SK-N-MC (cell line): Measurements from ENCODE around the gene SEMA4G.
A peak's percentile ranks its signal among the peaks of the same experiment; 100 is the strongest.

Experiments used
- DNase-seq: peaks from one replicate; pipeline ENCODE4 v3.0.0-alpha.2; 2011; ENCODE audit warnings: low read depth, low spot score
- H3K27ac ChIP-seq: fragments of 200-600 bp; sonication (generic); 2 replicates; pipeline ENCODE4 v1.5.1; 2016; ENCODE audit warnings: mixed run types
- H3K36me3 ChIP-seq: fragments of 200-600 bp; sonication (generic); 2 replicates; pipeline ENCODE4 v1.6.1; 2017; ENCODE audit warnings: antibody characterized with exemption, low read length, mixed read lengths; ENCODE audit not compliant: insufficient read depth
- H3K4me3 ChIP-seq: fragments of 200-600 bp; sonication (generic); 2 replicates; pipeline ENCODE4 v1.5.1; 2016
- H3K9ac ChIP-seq: fragments of 200-600 bp; sonication (generic); 2 replicates; pipeline ENCODE4 v1.8.0; 2017; ENCODE audit warnings: mixed run types, mixed read lengths; ENCODE audit not compliant: insufficient read length
- H3K9me3 ChIP-seq: fragments of 200-600 bp; sonication (generic); 2 replicates; pipeline ENCODE4 v1.6.1; 2017; ENCODE audit warnings: low read depth, mild to moderate bottlenecking, antibody characterized with exemption, low read length, moderate library complexity, mixed read lengths
- EZH2 ChIP-seq: fragments of 200-600 bp; sonication (generic); IDR thresholded peaks from one replicate; pipeline ENCODE4 v1.6.1; 2017; ENCODE audit warnings: antibody characterized with exemption
- FOXP2 ChIP-seq: optimal IDR thresholded peaks from 2 replicates; pipeline ENCODE3; 2011; ENCODE audit warnings: mild to moderate bottlenecking, moderate library complexity; ENCODE audit not compliant: insufficient read depth; ENCODE audit errors: extremely low read length, control extremely low read depth
- POLR2AphosphoS5 ChIP-seq: IDR thresholded peaks from 2 replicates; pipeline ENCODE4 v1.6.1; 2012; ENCODE audit warnings: mild to moderate bottlenecking, low read depth, low read length, borderline replicate concordance

Gene SEMA4G

GRCh38 chr10:101000915-101001658, 31.8 kb downstream of the SEMA4G start:
- no peak overlapping the region for H3K27ac ChIP-seq

GRCh38 chr10:101001659-101002035, 32.3 kb downstream of the SEMA4G start:
- TF ChIP-seq POLR2AphosphoS5 (no peak), EZH2 (no peak), FOXP2 (no peak)
- no peaks in the 10 kb centered on the region for H3K9me3 ChIP-seq
- no peak overlapping the region for H3K9ac ChIP-seq
- DNase-seq: no peak
- H3K27ac ChIP-seq: no peak overlapping the region
- H3K36me3 ChIP-seq: peaks cover 6% of the 10 kb centered on the region; the same call in 1 of the 2 replicates
- H3K4me3 ChIP-seq: no peak overlapping the region

More at GRCh38 chr10:101000915-101001658, 31.8 kb downstream of the SEMA4G start:
- TF ChIP-seq POLR2AphosphoS5 (no peak), EZH2 (no peak), FOXP2 (no peak)
- peak overlapping the region; percentile 77 for H3K4me3 ChIP-seq
- H3K9ac ChIP-seq: peak overlapping the region; percentile 86
- H3K9me3 ChIP-seq: no peaks in the 10 kb centered on the region
- no peak for DNase-seq
- peaks cover 6% of the 10 kb centered on the region; the same call in 1 of the 2 replicates for H3K36me3 ChIP-seq

GRCh38 chr10:101002456-101002855, 33.2 kb downstream of the SEMA4G start:
- no peak for DNase-seq
- Histone ChIP-seq H3K9ac (no peak overlapping the region), H3K4me3 (no peak overlapping the region), H3K9me3 (no peaks in the 10 kb centered on the region), H3K36me3 (peaks cover 6% of the 10 kb centered on the region; the same call in 1 of the 2 replicates), H3K27ac (no peak overlapping the region)
- TF ChIP-seq EZH2 (no peak), POLR2AphosphoS5 (no peak), FOXP2 (no peak)

GRCh38 chr10:101003639-101004206, 34.4 kb downstream of the SEMA4G start:
- DNase-seq: no peak
- Histone ChIP-seq H3K4me3 (no peak overlapping the region), H3K27ac (no peak overlapping the region), H3K9me3 (no peaks in the 10 kb centered on the region), H3K36me3 (peaks cover 6% of the 10 kb centered on the region; the same call in 1 of the 2 replicates), H3K9ac (no peak overlapping the region)
- TF ChIP-seq FOXP2 (no peak), POLR2AphosphoS5 (no peak), EZH2 (no peak)

GRCh38 chr10:101005361-101005760, 36.1 kb downstream of the SEMA4G start:
- no peak for DNase-seq
- Histone ChIP-seq H3K9ac (no peak overlapping the region), H3K9me3 (no peaks in the 10 kb centered on the region), H3K4me3 (no peak overlapping the region), H3K27ac (no peak overlapping the region), H3K36me3 (peaks cover 6% of the 10 kb centered on the region; the same call in 1 of the 2 replicates)
- TF ChIP-seq POLR2AphosphoS5 (no peak), FOXP2 (no peak), EZH2 (no peak)

- H3K9me3 ChIP-seq: no peaks in the 10 kb centered on the region
- H3K36me3 ChIP-seq: peaks cover 6% of the 10 kb centered on the region; the same call in 1 of the 2 replicates
- no peak overlapping the region for H3K27ac ChIP-seq
- no peak overlapping the region for H3K4me3 ChIP-seq
- no peak for DNase-seq
- H3K9ac ChIP-seq: no peak overlapping the region
- TF ChIP-seq FOXP2 (no peak), POLR2AphosphoS5 (no peak), EZH2 (no peak)
These were observed 36.7 kb downstream of the SEMA4G start for GRCh38 chr10:101005869-101006567.

GRCh38 chr10:101006593-101007098, 37.3 kb downstream of the SEMA4G start:
- Histone ChIP-seq H3K27ac (no peak overlapping the region), H3K9ac (no peak overlapping the region), H3K36me3 (peaks cover 6% of the 10 kb centered on the region; the same call in 1 of the 2 replicates), H3K9me3 (no peaks in the 10 kb centered on the region), H3K4me3 (no peak overlapping the region)
- TF ChIP-seq FOXP2: no peak
- no peak for TF ChIP-seq POLR2AphosphoS5
- no peak for TF ChIP-seq EZH2
- no peak for DNase-seq
